IPS DF 4.7 (cell line): Measurements from ENCODE around the gene IPO13.

Source experiments
- DNase-seq: peaks from one replicate; pipeline ENCODE4 v3.0.0-alpha.2; 2013; ENCODE audit warnings: low spot score; ENCODE audit errors: extremely low read depth

IPO13 gene

DNA sequence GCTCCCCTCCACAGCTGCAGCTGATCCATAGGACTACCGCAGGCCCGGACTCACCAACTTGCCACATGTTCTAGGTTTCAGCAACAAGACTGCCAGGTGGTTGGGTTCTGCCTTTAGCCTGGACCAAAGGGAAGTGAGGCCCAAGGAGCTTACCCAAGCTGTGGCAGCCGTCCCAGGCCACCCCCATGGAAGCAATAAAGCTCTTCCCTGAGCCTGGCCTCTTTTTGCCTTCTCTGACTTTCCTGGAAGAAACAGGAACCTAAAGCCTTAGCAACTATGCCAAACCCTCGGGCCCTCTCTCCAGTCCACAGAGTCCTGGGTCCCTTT, 15.8 kb upstream of the IPO13 start:
- DNase-seq: no peak

DNA sequence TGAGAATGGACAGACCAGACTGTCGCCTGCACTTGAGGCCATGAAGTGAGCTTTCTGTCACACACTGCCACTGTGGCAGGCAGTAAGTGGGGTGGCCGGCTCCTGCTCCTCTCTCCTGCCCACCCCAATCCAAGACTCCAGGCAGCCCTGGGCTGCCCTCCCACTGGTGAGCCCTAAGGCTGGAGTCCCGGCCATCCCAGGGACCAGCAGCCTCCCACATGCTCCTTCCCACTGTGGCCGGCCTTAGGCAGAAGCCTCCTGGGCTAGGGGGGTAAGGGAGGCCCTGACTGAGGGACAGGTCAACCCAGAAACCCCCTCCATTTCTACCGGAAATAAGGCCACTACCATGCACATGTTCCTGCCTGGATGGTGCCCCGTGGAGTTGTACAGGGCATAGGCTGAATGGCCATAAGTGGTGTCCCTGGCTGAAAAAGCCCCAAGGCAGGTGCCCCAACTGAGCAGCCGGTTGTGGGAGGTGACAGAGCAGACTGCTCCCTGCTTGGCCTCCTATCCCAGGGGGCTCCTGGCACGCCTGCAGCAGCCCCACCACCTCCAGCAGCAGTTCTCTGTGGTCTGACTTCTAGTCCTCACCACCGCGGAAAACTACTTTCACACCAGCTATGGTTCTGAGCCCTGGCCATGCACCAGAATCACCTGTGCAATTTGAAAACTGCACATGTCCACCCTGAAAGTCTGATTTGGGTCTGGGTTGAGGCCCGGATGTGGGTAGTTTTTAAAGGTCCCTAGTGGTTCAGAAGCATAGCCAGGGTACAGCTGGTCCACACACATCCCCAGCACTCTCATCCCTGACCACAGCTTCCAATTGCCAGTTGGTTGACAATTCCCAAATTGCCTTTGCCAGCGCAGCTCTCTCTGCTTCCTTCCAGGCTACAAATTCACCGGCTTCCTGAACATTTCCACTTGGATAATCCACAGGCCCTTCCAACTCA, 14.8 kb upstream of the IPO13 start:
- no peak for DNase-seq

DNA sequence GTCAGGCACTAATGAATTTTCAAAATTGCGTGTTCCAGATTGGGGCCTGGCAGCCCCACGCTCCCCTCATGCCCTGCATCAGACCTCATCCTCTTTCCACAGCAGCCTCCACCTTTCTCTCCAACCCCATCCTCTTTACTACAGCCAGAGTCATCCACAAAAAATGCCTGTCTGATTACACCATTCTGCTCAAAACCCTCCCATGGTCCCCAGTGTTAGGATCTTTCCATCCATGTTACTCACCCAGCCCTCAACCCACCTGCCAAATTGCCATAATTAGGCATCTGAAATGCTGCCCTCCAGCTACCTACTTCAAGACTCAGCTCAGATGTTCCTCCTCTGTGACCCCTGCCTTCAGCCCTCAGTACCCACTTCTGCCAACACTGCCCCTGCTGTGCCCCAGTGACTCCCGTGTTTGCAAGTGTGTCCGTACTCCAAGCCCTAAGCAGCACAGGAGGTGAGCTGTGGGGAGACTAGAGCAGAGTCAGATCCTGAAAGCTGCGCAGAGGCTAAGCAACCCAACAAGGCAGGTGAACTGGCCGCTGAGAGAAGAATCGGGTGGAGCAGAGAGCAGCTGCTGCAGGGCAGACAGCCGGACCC, 13.9 kb upstream of the IPO13 start:
- DNase-seq: no peak

DNA sequence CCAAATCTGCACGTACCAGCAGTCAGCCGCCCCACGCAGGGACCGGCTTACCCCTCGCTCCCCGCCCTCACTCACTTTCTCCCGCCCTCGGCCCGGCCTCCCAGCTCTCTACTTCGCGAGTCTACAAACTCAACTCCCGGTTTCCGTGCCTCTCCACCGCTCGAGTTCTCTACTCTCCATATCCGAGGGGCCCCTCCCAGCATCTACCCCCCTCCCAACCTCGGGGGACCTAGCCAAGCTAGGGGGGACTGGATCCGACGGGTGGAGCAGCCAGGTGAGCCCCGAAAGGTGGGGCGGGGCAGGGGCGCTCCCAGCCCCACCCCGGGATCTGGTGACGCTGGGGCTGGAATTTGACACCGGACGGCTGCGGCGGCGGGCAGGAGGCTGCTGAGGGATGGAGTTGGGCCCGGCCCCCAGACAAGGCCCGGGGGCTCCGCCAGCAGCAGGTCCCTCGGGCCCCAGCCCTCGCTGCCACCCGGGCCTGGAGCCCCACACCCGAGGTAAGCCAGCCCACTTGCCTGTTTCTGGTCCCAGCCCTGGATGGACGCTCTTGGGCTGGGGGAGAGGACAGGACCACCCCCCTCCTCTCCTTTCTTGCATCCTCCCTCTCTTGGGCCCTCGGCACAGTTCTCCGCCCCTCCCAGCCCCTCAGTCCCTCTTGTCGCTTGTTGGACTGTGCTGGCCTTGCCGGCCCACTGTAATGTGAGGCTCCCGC, 13.2 kb upstream of the IPO13 start, which contains the start of gene ARTN:
Gene ARTN, plus strand, starts transcription at position 416 of the 715 bp plus-strand sequence. CDS start 1,856 bp downstream, outside the sequence.
- DNase-seq: no peak

DNA sequence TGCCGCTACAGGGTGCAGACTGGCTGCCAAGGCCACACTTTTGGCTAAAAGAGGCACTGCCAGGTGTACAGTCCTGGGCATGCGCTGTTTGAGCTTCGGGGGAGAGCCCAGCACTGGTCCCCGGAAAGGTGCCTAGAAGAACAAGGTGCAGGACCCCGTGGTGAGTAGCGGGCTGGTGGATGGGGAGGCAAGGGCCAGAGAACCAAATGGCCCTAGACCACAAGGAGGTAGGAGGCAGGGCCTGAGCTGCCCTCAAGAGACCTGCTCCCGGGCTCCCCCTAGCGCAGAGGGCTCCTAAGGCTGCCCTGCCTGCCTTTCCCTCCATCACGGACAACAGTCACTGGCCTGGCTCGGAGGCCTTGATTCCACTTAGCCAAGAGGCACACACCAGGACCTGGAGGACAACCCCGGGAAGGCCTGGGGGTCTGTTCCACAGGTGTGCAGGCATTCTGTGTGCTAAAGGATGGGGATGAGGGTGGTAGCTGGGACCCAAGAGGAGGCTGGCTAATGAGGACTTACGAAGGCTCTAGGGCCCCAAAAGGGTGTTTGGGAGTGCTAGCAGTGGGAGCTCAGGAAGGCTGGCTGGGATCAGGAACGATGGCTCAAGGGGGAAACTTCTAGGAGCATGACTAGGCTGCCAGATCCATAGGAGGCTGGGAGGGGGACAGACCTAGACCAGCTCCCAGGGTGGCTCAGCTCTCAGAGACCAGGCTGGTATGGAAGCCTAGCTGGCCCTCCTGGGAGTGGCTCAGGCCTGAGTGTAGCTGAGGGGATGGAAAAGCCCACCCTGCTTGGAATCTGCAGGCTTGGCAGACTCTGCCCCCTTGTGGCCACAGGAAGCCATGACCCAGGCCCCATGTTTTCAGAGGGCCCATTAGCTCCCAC, 12.4 kb upstream of the IPO13 start:
- DNase-seq: peak; percentile 88

DNA sequence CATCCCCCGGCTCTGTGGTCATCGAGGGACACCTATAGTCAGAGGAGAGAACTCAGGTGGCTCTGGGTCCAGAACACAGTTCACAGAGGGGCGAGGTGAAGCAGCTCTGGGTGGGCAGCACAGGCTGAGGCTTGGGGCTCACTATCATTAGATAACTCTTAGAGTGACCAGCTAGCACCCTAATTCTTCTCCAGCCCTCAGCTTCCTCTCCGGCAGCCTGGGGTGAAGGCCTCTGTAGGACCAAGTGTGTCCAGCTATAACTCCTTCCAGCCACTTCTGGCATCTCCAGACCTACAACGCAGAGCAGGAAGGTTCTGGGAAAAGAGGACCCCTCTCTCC, 11.8 kb upstream of the IPO13 start:
- DNase-seq: no peak

DNA sequence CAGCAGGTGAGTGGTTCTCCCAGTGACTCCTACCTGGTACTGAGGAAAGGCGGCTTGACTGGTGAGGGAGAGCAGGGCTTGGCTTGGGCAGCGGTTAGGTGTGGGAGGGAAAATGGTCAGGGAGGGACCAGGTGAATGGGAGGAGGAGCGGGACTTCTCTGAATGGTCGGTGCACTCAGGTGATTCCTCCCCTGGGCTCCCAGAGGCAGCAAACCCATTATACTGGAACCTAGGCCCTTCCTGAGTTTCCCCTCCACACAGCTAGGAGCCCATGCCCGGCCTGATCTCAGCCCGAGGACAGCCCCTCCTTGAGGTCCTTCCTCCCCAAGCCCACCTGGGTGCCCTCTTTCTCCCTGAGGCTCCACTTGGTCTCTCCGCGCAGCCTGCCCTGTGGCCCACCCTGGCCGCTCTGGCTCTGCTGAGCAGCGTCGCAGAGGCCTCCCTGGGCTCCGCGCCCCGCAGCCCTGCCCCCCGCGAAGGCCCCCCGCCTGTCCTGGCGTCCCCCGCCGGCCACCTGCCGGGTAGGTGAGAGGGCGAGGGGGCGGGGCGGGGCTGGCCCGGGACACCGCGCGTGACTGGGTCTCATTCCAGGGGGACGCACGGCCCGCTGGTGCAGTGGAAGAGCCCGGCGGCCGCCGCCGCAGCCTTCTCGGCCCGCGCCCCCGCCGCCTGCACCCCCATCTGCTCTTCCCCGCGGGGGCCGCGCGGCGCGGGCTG, 10.9 kb upstream of the IPO13 start:
- DNase-seq: no peak

DNA sequence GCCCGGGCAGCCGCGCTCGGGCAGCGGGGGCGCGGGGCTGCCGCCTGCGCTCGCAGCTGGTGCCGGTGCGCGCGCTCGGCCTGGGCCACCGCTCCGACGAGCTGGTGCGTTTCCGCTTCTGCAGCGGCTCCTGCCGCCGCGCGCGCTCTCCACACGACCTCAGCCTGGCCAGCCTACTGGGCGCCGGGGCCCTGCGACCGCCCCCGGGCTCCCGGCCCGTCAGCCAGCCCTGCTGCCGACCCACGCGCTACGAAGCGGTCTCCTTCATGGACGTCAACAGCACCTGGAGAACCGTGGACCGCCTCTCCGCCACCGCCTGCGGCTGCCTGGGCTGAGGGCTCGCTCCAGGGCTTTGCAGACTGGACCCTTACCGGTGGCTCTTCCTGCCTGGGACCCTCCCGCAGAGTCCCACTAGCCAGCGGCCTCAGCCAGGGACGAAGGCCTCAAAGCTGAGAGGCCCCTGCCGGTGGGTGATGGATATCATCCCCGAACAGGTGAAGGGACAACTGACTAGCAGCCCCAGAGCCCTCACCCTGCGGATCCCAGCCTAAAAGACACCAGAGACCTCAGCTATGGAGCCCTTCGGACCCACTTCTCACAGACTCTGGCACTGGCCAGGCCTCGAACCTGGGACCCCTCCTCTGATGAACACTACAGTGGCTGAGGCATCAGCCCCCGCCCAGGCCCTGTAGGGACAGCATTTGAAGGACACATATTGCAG, 10.2 kb upstream of the IPO13 start:
- DNase-seq: no peak

DNA sequence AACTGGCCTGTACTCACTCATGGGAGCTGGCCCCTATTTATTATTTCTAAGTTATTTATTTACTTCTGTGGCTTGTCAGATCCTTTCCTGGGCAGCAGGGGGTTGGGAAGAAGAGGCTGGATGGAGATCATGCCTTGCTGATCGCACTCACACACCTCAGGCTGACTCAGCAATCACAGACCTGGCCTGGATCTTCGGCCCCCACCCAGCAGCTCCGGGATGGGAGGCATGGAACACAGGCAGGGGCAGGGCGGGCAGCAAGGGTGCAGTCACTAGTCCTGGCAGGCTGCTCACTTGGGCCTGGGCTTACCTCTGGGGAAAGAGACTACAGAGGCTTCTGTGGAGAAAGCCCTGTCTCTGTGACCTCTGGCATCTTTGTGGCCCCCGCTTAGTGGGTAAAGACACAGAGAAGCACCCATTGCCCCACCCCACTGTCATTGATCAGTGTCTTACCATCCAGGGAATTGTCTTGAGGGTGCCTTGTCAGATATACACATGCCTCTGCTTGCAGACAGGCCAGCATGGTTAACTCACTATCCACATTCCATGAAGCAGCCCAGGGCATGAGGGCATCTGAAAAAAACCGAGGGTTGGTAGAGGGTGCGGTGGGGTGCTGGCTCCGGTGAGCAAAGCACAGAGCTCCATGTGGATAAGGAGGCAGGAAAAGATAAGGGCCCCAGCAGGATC, 9.4 kb upstream of the IPO13 start:
- no peak for DNase-seq

DNA sequence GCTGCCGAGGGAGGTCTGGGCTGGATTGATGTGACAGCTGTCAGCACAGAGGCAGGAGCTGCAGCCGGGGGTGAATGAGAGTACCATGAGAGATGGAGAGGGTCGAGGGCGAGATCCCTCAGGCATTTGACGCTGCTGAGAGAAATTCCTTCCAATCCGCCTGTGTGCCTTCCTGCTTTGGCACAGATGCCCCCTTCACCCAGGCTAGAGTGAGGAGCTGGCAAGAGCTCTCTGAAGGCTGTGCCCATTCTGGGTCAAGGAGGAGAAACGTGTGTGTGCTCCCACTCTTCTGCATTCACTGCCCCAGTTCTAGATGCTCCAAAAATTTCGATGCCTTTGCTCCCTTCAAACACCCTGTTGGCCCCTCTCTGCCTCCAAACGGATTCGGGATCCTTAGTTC, 8.4 kb upstream of the IPO13 start:
- DNase-seq: no peak

DNA sequence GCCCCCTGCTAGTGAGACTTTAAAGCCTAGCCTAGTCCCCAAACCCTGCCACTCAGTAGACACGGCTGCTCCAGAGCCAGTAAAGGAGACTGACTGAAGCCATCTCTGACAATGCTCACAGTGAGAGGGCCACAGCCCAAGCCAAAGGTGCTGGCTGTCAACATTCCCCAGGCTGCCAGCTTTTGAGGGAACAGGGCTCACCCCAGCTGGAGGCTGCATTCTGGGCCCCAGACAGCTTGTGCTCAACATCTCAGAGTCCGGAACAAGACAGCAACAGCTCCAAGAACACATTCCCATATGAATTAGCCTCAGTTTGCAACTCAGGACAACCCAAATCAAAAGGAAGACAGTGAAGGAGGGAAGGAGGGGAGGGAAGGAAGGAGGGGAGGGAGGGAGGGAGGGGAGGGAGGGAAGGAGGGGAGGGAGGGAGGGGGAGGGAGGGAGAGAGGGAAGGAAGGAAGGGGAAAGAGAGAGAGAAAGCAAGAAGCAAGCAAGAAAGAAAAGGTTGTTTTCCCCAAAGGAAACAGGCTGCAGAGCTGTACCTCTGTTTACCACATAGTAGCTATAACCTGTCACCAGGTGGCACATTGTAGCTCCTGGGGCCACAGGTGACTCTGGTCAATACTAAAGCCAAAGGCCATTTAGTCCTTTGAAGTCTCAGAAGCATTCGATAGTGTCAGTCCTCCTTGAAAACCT, 7.7 kb upstream of the IPO13 start:
- DNase-seq: no peak

DNA sequence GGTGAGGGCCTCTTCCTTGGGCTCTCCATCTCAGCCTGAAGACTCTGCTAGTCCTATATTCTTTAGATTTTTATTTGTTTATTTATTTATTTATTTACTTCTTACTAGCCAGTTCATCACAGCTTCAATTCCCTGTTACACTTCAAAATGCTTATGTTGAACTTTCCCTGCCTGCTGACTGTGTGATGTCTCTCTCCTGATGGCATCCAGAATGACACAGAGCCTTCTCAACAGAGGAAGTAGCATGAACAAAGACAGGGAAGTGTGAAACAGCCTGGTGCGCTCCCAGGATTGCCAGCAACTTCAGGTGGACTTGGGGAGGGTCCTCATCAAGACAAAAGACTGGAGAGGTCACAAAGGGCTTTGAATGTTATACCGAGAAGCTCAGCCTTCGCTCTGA, 4.3 kb upstream of the IPO13 start:
- DNase-seq: no peak

DNA sequence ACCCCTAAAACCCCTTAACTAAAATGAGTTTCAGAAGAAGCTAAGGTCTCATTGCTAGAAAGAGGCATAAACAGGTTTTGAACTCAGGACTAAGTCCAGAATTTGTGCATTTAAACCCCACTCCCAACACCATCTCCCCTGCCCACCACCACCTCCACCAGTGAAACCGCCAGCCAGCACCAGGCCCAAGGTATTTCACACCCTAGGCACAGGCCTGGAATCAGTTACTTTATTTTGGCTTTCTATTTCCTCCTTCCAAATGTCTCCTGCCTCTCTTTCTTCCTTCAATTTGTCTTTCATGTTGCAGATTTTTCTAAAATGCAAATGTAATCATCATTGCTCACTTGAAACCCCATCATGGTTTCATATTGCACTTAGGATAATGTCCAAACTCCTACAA, 1.9 kb upstream of the IPO13 start:
- no peak for DNase-seq

DNA sequence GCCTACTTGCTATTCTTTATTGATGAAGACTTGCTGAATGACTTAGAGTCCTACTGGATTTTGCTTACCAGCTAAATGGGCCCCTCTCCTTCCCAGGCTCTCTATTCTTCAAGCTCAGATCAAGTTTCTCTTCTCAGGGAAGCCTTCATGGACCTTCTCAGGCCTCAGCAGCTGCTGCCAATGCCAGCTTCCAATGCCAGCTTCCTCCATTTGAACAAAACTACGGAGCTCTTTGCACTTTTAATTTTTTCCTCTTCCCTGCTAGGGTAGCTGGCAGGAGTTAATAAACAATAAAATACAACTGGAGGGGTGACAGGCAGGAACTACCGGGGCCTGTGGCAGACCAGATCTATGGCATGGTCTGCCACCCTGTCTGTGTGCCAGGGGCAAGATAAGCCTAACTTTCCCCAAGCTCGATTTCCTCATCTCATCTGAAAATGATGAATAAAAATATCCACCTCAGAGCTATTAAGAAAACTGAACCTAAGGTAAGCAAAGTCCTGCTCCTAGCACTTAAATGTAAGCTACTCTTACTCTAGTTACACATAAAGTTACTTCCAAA, 995 bp upstream of the IPO13 start:
- no peak for DNase-seq

DNA sequence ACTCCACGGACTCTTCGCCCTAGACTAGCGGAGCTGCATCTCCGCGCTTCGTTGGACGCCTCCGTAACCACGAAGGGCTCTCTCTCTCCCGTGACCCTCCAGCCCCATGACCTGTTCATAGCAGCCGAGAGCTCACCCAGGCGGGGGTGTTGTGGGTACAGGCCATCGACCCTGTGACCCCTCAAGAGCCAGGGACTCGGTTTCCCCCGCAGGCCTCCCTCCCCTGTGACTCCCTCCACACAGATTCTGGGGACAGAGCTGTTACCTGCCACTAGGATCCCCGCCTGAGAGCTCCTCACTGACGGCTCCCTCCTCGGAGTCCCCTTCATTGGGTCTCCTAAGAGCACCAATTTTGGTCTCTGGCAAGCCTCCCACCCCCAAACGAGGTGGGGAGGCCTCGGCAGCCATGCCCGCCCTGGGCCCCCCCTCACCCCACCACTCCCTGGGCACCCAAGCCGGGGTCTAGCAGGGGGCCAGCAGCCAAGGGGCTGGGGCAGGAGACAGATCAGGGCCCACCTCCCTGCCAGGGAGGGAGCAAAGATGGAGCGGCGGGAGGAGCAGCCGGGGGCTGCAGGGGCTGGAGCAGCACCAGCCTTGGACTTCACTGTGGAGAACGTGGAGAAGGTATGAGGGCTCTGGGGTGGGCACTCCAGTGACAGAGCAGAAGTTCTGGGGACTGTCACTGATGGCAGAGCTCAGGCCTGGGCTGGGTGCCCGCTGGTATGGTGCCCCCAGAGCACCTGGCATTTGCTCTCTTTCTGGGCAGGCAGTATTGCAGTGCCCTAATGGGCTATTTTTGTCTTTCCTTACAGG, 517 bp downstream of the IPO13 start:
- no peak for DNase-seq

DNA sequence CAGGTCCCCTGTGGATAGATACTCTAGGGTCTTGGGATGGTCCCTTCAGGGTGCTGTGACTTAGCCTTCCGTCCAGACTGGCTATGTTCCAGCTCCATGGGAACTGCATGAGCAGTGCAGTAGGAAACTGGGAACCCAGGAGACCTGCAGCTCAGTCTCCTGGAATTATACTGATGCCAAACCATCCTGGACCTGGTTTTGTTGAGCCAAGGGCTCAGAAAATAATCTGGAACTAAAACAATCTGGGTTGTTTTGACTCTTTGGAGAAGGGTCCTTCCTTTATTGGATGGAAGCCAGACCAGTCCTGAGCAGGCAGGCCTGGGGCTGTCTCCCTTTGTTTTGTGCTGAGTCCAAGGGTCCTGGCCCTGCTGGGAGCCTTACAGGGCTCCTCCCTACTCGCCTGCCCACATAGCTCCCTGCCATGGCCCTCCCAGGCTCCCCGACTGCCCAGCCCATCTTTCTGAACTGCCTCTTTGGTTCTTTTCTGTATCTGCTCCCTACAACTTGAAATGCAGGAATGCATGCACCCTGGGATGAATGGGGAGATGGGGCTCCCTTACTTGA, 1.2 kb downstream of the IPO13 start:
- no peak for DNase-seq

DNA sequence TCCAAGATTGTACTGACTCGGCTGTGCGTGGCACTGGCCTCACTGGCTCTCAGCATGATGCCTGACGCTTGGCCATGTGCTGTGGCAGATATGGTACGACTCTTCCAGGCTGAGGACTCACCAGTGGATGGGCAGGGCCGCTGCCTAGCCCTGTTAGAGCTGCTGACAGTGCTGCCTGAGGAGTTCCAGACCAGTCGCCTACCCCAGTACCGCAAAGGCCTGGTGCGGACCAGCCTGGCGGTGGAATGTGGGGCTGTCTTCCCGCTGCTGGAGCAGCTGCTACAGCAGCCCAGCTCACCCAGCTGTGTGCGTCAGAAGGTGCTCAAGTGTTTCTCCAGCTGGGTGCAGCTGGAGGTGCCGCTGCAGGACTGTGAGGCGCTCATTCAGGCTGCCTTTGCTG, 2.9 kb downstream of the IPO13 start:
- DNase-seq: no peak
